ENCODE results near the gene AGXT2. TPM values are rescaled to one million over a fixed set of nuclear protein-coding genes. Genes with fewer than 3 reads are reported as not detected.

The AGXT2 gene
- total RNA-seq, 6 experiments from 2014 or later = 24.7 to 88.2 (median 55.8) TPM

GRCh38 chr5:35052838-35053237 is 5.1 kb upstream of the AGXT2 start:
- intact Hi-C loops (cut with DNase I) = no loop called here
- ATAC-seq = no peak
- WGBS (ENCODE audit: insufficient coverage, low coverage, low lambda C conversion rate, missing lambda C conversion rate) = 83% methylated on average over 4 of the region's 4 CpGs
- Histone ChIP-seq H3K4me1 (peaks cover 0 to 32% (median 14%) of the 10 kb centered on the region in 4 donors), H3K4me3 (no peak overlapping the region), H3K27ac (no peak overlapping the region), H3K9me3 (no peaks in the 10 kb centered on the region), H3K36me3 (no peaks in the 10 kb centered on the region), H3K27me3 (no peaks in the 10 kb centered on the region)
- TF ChIP-seq POLR2A (IDR thresholded peaks at IDR 0.05) (no peak), CTCF (IDR thresholded peaks at IDR 0.05) (no peak)
- no peak for DNase-seq

- TF ChIP-seq POLR2A (IDR thresholded peaks at IDR 0.05) (no peak), CTCF (IDR thresholded peaks at IDR 0.05) (no peak)
These were observed 2.9 kb upstream of the AGXT2 start for GRCh38 chr5:35050541-35051126.

GRCh38 chr5:35048910-35049309 is 1.2 kb upstream of the AGXT2 start:
- no peak for DNase-seq
- peak in 1 of 4 donors; percentile 4 for ATAC-seq

More at GRCh38 chr5:35050541-35051126, 2.9 kb upstream of the AGXT2 start:
- Histone ChIP-seq H3K4me3 (peak overlapping the region in 1 of 3 donors; percentile 3), H3K9me3 (no peaks in the 10 kb centered on the region), H3K27me3 (no peaks in the 10 kb centered on the region), H3K36me3 (no peaks in the 10 kb centered on the region), H3K4me1 (peaks cover 0 to 32% (median 14%) of the 10 kb centered on the region in 4 donors), H3K27ac (peak overlapping the region in 1 of 3 donors; percentile 61)
- intact Hi-C loops (cut with DNase I) = no loop called here
- ATAC-seq (peak; percentile 61 to 72 (median 69)), DNase-seq (peak in 1 of 3 donors; percentile 63)
- 25% methylated on average over 3 of the region's 3 CpGs for WGBS (ENCODE audit: insufficient coverage, low coverage, low lambda C conversion rate, missing lambda C conversion rate)

GRCh38 chr5:35046774-35047173 is 975 bp downstream of the AGXT2 start:
- ATAC-seq (peak; percentile 12 to 45 (median 27)), DNase-seq (no peak)
- Histone ChIP-seq H3K4me3 (peak overlapping the region; percentile 41 to 68 (median 66)), H3K4me1 (peaks cover 0 to 38% (median 15%) of the 10 kb centered on the region in 4 donors), H3K36me3 (no peaks in the 10 kb centered on the region), H3K9me3 (no peaks in the 10 kb centered on the region), H3K27me3 (no peaks in the 10 kb centered on the region), H3K27ac (peak overlapping the region; percentile 28 to 78 (median 48))
- 41% methylated on average over 4 of the region's 4 CpGs for WGBS (ENCODE audit: insufficient coverage, low coverage, low lambda C conversion rate, missing lambda C conversion rate)
- TF ChIP-seq CTCF (IDR thresholded peaks at IDR 0.05) (no peak), POLR2A (IDR thresholded peaks at IDR 0.05) (no peak)
- intact Hi-C loops (cut with DNase I) = no loop called here

More at GRCh38 chr5:35048910-35049309, 1.2 kb upstream of the AGXT2 start:
- Histone ChIP-seq H3K27ac (peak overlapping the region in 1 of 3 donors; percentile 78), H3K27me3 (no peaks in the 10 kb centered on the region), H3K4me3 (peak overlapping the region in 1 of 3 donors; percentile 68), H3K9me3 (no peaks in the 10 kb centered on the region), H3K36me3 (no peaks in the 10 kb centered on the region), H3K4me1 (peaks cover 0 to 38% (median 17%) of the 10 kb centered on the region in 4 donors)
- no peak for TF ChIP-seq CTCF (IDR thresholded peaks at IDR 0.05)
- no peak for TF ChIP-seq POLR2A (IDR thresholded peaks at IDR 0.05)
- intact Hi-C loops (cut with DNase I) = no loop called here
- 38% methylated on average over 1 of the region's 1 CpG for WGBS (ENCODE audit: insufficient coverage, low coverage, low lambda C conversion rate, missing lambda C conversion rate)
